Right lobe of liver (tissue), 6 donors: ENCODE data around the gene VWA8. TPM values are rescaled to one million over a fixed set of nuclear protein-coding genes. Genes with fewer than 3 reads are reported as not detected.

Source experiments
- ATAC-seq, 4 donors: fragments of 200-7000 bp; cut with Tn5 transposase; one replicate each; pipeline ENCODE4 v1.9.1; 2020; ENCODE audit warnings: mild to moderate bottlenecking in 4 of 4, moderate library complexity in 4 of 4
- DNase-seq, 3 donors: peaks; one replicate each; pipeline ENCODE4 v3.0.0-alpha.2; 2020
- H3K27ac ChIP-seq, 3 donors: fragments of 200-600 bp; one replicate each; pipeline ENCODE4 v1.8.0; 2022
- H3K27me3 ChIP-seq, 2 donors: fragments of 200-600 bp; one replicate each; pipeline ENCODE4 v1.8.0; 2022
- H3K36me3 ChIP-seq, 4 donors: fragments of 200-600 bp; sonication (generic) in 1 of 4; one replicate each; pipeline versions ENCODE4 v1.5.1 to v1.8.0; 2017 to 2022; ENCODE audit warnings: control low read depth in 1 of 4
- H3K4me1 ChIP-seq, 4 donors: fragments of 200-600 bp; sonication (generic) in 1 of 4; one replicate each; pipeline versions ENCODE4 v1.5.1 to v1.8.0; 2017 to 2022; ENCODE audit warnings: control low read depth in 1 of 4
- H3K4me3 ChIP-seq, 3 donors: fragments of 200-600 bp; one replicate each; pipeline ENCODE4 v1.8.0; 2022
- H3K9me3 ChIP-seq, 4 donors: fragments of 200-600 bp; sonication (generic) in 1 of 4; one replicate each; pipeline versions ENCODE4 v1.5.1 to v1.8.0; 2017 to 2022; ENCODE audit warnings: control low read depth in 1 of 4
- CTCF ChIP-seq, 4 donors: fragments of 200-600 bp in 3 of 4; fragments of 450-650 bp in 1 of 4; IDR thresholded peaks; one replicate each; pipeline versions ENCODE4 v1.5.1 to v1.8.0; 2016 to 2022; ENCODE audit warnings: antibody characterized with exemption in 4 of 4, mild to moderate bottlenecking in 2 of 4
- POLR2A ChIP-seq: fragments of 450-650 bp; IDR thresholded peaks from one replicate; pipeline ENCODE4 v1.6.1; 2017; ENCODE audit warnings: antibody characterized with exemption, mild to moderate bottlenecking
- WGBS: methylation state at CpG from one replicate; pipeline ENCODE4 v1.1.6; 2018; ENCODE audit warnings: low coverage, low lambda C conversion rate; ENCODE audit not compliant: insufficient coverage; ENCODE audit errors: missing lambda C conversion rate; 5-methylcytosine and 5-hydroxymethylcytosine counted together
- intact Hi-C, 2 donors: fragments of 100-400 bp; cut with DNase I; formaldehyde crosslinking; loops; one replicate each; pipeline versions ENCODE4 v1.11.2 to v1.14.1; 2022
- total RNA-seq, 6 experiments: library from RNA; depleted of rRNA in 2 of 6; stranded (reverse); fragments of >200 nt in 2 of 6; fragmentation: NEBNext Ultra II Directional in 3 of 6; extraction: Animal tissue kit (Norgen Biotek cat#: 25700) in 3 of 6; gene quantifications; one replicate each; pipeline versions ENCODE4 v1.1.0 to v1.2.4, GENCODE V29; 2016 to 2023
- donor health status: DM: no; HTN: yes; CAD: no.
- donor health status: DM: no; HTN: no; CAD: no.
- donor health status: DM: no; HTN: no; CAD: no.
- donor health status: DM: no; HTN: yes; CAD: no.
- donor health status: DM: no; HTN: yes; CAD: no.

Gene VWA8
- total RNA-seq, 6 experiments from 2014 or later: 19.4 to 33.8 (median 30.8) TPM

GRCh38 chr13:41597348-41598041 is 363.4 kb downstream of the VWA8 start:
- no peak overlapping the region for H3K4me3 ChIP-seq
- no peaks in the 10 kb centered on the region for H3K36me3 ChIP-seq
- intact Hi-C loops: no loop called here
- TF ChIP-seq POLR2A (no peak), CTCF (IDR thresholded peaks at IDR 0.05) (no peak)
- WGBS: 100% methylated on average over 2 of the region's 2 CpGs
- no peaks in the 10 kb centered on the region for H3K4me1 ChIP-seq
- no peak for DNase-seq
- H3K27me3 ChIP-seq: no peaks in the 10 kb centered on the region
- no peaks in the 10 kb centered on the region for H3K9me3 ChIP-seq
- no peak overlapping the region for H3K27ac ChIP-seq
- no peak for ATAC-seq

GRCh38 chr13:41596190-41596589 is 364.7 kb downstream of the VWA8 start:
- no peak for DNase-seq
- Histone ChIP-seq H3K4me3 (no peak overlapping the region), H3K9me3 (no peaks in the 10 kb centered on the region), H3K27me3 (no peaks in the 10 kb centered on the region), H3K4me1 (no peaks in the 10 kb centered on the region), H3K36me3 (no peaks in the 10 kb centered on the region), H3K27ac (no peak overlapping the region)
- no peak for TF ChIP-seq CTCF (IDR thresholded peaks at IDR 0.05)
- TF ChIP-seq POLR2A: no peak
- ATAC-seq: no peak
- intact Hi-C loops: no loop called here

GRCh38 chr13:41595298-41595697 is 365.6 kb downstream of the VWA8 start:
- ATAC-seq (no peak), DNase-seq (no peak)
- Histone ChIP-seq H3K4me3 (no peak overlapping the region), H3K4me1 (no peaks in the 10 kb centered on the region), H3K27me3 (no peaks in the 10 kb centered on the region), H3K9me3 (no peaks in the 10 kb centered on the region), H3K27ac (no peak overlapping the region), H3K36me3 (no peaks in the 10 kb centered on the region)
- TF ChIP-seq POLR2A (no peak), CTCF (IDR thresholded peaks at IDR 0.05) (no peak)
- intact Hi-C loops: no loop called here
- WGBS: 100% methylated on average over 1 of the region's 1 CpG

GRCh38 chr13:41590643-41591042 is 370.3 kb downstream of the VWA8 start:
- Histone ChIP-seq H3K27me3 (no peaks in the 10 kb centered on the region), H3K36me3 (peaks cover 0 to 8% (median 0%) of the 10 kb centered on the region in 4 donors), H3K4me1 (no peaks in the 10 kb centered on the region), H3K4me3 (no peak overlapping the region), H3K27ac (no peak overlapping the region), H3K9me3 (no peaks in the 10 kb centered on the region)
- ATAC-seq (no peak), DNase-seq (no peak)
- intact Hi-C loops: no loop called here
- 89% methylated on average over 3 of the region's 3 CpGs for WGBS
- TF ChIP-seq CTCF (IDR thresholded peaks at IDR 0.05) (no peak), POLR2A (no peak)

- TF ChIP-seq CTCF (IDR thresholded peaks at IDR 0.05) (no peak), POLR2A (no peak)
- Histone ChIP-seq H3K9me3 (no peaks in the 10 kb centered on the region), H3K4me1 (no peaks in the 10 kb centered on the region), H3K27me3 (no peaks in the 10 kb centered on the region), H3K36me3 (peaks cover 0 to 8% (median 0%) of the 10 kb centered on the region in 4 donors), H3K4me3 (no peak overlapping the region), H3K27ac (no peak overlapping the region)
- intact Hi-C loops: no loop called here
- DNase-seq (no peak), ATAC-seq (no peak)
These were observed 370.8 kb downstream of the VWA8 start for GRCh38 chr13:41590122-41590521.
